Transverse colon (tissue), 4 donors: ENCODE results near the gene UBR7. TPM values are rescaled to one million over a fixed set of nuclear protein-coding genes. Genes with fewer than 3 reads are reported as not detected.
A peak's percentile ranks its signal among the peaks of the same experiment; 100 is the strongest.
"Not testable (repeated sequence)": the region's sequence is repeated elsewhere in the genome, so short reads cannot be mapped to it uniquely, and the experiment has no call there.

Experiments
- DNase-seq: peaks from one replicate; pipeline ENCODE4 v3.0.0-alpha.2; 2019
- H3K27ac ChIP-seq, 4 donors: fragments of 200-600 bp; sonication (generic); 2 replicates each; pipeline ENCODE4 v1.5.1; 2016 to 2018; ENCODE audit warnings: inconsistent platforms in 4 of 4
- H3K27me3 ChIP-seq: fragments of 200-600 bp; sonication (generic); 2 replicates; pipeline ENCODE4 v1.5.1; 2017; ENCODE audit warnings: inconsistent platforms
- H3K36me3 ChIP-seq, 4 donors: fragments of 200-600 bp; sonication (generic); 2 replicates each; pipeline ENCODE4 v1.5.1; 2017 to 2019; ENCODE audit warnings: inconsistent platforms in 4 of 4
- H3K4me1 ChIP-seq, 4 donors: fragments of 200-600 bp; sonication (generic); 2 replicates each; pipeline ENCODE4 v1.5.1; 2017 to 2020; ENCODE audit warnings: inconsistent platforms in 4 of 4
- H3K4me3 ChIP-seq, 4 donors: fragments of 200-600 bp; sonication (generic); 1 replicate in 1 of 4; 2 replicates in 3 of 4; pipeline versions ENCODE4 v1.5.1 to v1.6.1; 2017 to 2019; ENCODE audit warnings: inconsistent platforms in 4 of 4
- H3K9me3 ChIP-seq, 2 donors: fragments of 200-600 bp; sonication (generic); 2 replicates each; pipeline ENCODE4 v1.5.1; 2017 to 2019; ENCODE audit warnings: inconsistent platforms in 2 of 2
- EP300 ChIP-seq: sonication (generic); formaldehyde crosslinking; IDR thresholded peaks from one replicate; pipeline ENCODE4 v1.6.1; 2017; ENCODE audit warnings: antibody characterized with exemption, low read depth
- POLR2A ChIP-seq: fragments of 450-650 bp; IDR thresholded peaks from one replicate; pipeline ENCODE4 v1.6.1; 2016; ENCODE audit warnings: antibody characterized with exemption, mild to moderate bottlenecking, moderate library complexity
- POLR2AphosphoS5 ChIP-seq, 3 donors: sonication (generic); formaldehyde crosslinking; IDR thresholded peaks; one replicate each; pipeline ENCODE4 v1.6.1; 2016; ENCODE audit warnings: antibody characterized with exemption in 3 of 3
- WGBS, 2 donors: methylation state at CpG; one replicate each; pipeline ENCODE4 v1.1.5; 2018; ENCODE audit warnings: low coverage in 1 of 2; 5-methylcytosine and 5-hydroxymethylcytosine counted together
- in situ Hi-C, 4 donors: fragments of 200-750 bp; cut with MboI; loops; one replicate each; pipeline versions ENCODE4 v1.15.0 to v1.15.1; 2017; ENCODE audit warnings: low sequenced_read_pairs in 3 of 4, low pct_ligation_motif_present in 1 of 4, low pct_unique_long_range_greater_than_20kb in 1 of 4
- intact Hi-C: fragments of 100-400 bp; cut with DNase I; formaldehyde crosslinking; loops from one replicate; pipeline ENCODE4 v1.15.1; 2023; ENCODE audit warnings: low total_unique reads
- total RNA-seq, 4 donors: library from RNA; depleted of rRNA; stranded (reverse); fragments of >200 nt; gene quantifications; one replicate each; pipeline ENCODE4 v1.1.0, GENCODE V29; 2016
- TF ChIP-seq, protein P1 (sequence below), 5 experiments: fragments of 200-600 bp in 3 of 5; fragments of 450-650 bp in 2 of 5; sonication (generic) in 3 of 5; IDR thresholded peaks; 1 replicate in 2 of 5; 2 replicates in 3 of 5; pipeline ENCODE4 v1.5.1; 2016 to 2017; ENCODE audit warnings: antibody characterized with exemption in 5 of 5, inconsistent platforms in 3 of 5, mild to moderate bottlenecking in 2 of 5, moderate library complexity in 1 of 5

UBR7 gene
- total RNA-seq, 4 donors from 2014 or later = 19.1 to 76.4 (median 23.8) TPM

DNA sequence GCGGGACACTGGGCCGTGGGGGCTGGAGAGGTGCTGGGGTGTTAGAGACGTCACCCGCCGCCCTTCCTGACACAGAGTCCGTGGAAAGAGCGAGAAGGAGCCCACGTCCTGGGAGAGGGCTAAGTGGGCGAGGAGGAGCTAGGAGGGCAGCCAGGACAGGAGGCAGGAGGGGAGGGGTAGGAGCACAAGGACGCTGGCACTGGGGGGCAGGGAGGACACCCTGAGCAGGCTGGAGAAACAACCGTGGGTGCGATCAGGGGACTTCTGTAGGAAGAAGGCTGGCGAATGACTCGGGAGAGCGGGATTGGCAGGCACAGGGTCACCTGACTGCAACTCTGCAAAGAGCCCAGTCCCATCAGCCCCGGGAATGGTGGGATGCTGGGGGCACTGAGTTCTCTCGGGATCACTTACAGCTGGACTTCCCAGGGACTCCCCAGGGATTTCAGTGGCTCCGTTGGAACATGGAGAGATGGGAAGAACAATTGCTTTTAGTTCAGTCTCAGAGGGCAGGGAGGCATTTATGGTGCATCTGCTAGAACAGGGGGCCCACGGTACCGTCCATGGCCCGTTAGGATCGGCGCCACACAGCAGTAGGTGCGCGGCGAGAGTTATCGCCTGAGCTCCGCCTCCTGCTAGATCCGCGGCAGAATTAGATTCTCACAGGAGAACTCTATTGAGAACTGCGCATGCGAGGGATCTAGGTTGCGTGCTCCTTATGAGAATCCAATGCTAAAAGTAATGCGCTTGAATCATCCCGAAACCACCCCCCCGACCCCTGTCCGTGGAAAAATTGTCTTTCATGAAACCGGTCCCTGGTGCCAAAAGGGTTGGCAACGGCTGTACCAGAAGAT is 24.3 kb downstream of the UBR7 start:
- TF ChIP-seq, protein P1, sequence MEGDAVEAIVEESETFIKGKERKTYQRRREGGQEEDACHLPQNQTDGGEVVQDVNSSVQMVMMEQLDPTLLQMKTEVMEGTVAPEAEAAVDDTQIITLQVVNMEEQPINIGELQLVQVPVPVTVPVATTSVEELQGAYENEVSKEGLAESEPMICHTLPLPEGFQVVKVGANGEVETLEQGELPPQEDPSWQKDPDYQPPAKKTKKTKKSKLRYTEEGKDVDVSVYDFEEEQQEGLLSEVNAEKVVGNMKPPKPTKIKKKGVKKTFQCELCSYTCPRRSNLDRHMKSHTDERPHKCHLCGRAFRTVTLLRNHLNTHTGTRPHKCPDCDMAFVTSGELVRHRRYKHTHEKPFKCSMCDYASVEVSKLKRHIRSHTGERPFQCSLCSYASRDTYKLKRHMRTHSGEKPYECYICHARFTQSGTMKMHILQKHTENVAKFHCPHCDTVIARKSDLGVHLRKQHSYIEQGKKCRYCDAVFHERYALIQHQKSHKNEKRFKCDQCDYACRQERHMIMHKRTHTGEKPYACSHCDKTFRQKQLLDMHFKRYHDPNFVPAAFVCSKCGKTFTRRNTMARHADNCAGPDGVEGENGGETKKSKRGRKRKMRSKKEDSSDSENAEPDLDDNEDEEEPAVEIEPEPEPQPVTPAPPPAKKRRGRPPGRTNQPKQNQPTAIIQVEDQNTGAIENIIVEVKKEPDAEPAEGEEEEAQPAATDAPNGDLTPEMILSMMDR (IDR thresholded peaks at IDR 0.05) = no peak
- TF ChIP-seq EP300 = no peak
- TF ChIP-seq POLR2AphosphoS5 (IDR thresholded peaks at IDR 0.05) = no peak
- intact Hi-C loops = no loop called here
- no peaks in the 10 kb centered on the region for H3K27me3 ChIP-seq
- WGBS, 2 donors = 40 to 44% methylated on average over 15 to 39 of the region's 39 CpGs
- in situ Hi-C loops = loop anchor here in 1 of 4 donors (25.0 kb wide), 1 partner anchor 306 kb away; no protein-coding TSS in a partner anchor
- no peak for DNase-seq
- H3K36me3 ChIP-seq = peaks cover 0 to 15% (median 7%) of the 10 kb centered on the region in 4 donors
- peaks cover 0 to 9% (median 6%) of the 10 kb centered on the region in 4 donors for H3K4me1 ChIP-seq
- H3K9me3 ChIP-seq = no peaks in the 10 kb centered on the region
- H3K27ac ChIP-seq = no peak overlapping the region
- peak overlapping the region; percentile 5 to 47 (median 26) for H3K4me3 ChIP-seq

DNA sequence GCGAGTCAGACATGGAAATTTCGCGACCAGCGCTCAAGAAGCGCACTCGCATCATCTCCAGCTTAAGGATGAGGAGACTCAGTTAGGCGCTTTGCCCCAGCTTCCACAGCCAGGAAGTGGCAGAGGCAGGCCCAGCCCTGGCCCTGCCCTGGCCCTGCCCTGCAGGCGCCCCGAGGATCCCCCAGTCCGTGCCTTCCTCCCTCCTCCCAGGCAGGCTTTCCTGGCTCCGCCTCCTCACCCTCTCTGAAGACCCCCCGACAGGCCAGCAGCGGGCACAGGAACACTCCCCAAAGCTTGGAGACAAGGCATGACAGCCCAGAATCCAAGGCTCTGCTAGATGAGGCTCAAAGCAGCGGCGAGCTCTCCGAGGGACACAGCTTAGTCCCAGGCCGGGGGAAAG is 25.1 kb downstream of the UBR7 start:
- no peak overlapping the region for H3K4me3 ChIP-seq
- no peak for DNase-seq
- no peak overlapping the region for H3K27ac ChIP-seq
- WGBS, 2 donors = 69% methylated on average over 17 of the region's 17 CpGs; no CpG with 5 or more reads in 1 of the 2 donors
- in situ Hi-C loops (loop anchor here in 1 of 4 donors (25.0 kb wide), 1 partner anchor 305 kb away; no protein-coding TSS in a partner anchor), intact Hi-C loops (no loop called here)
- H3K36me3 ChIP-seq = peaks cover 0 to 11% (median 5%) of the 10 kb centered on the region in 4 donors
- no peaks in the 10 kb centered on the region for H3K9me3 ChIP-seq
- TF ChIP-seq EP300 (no peak), POLR2A (no peak), POLR2AphosphoS5 (IDR thresholded peaks at IDR 0.05) (no peak)
- TF ChIP-seq, protein P1 (IDR thresholded peaks at IDR 0.05) = no peak
- peaks cover 0 to 9% (median 6%) of the 10 kb centered on the region in 4 donors for H3K4me1 ChIP-seq
- H3K27me3 ChIP-seq = no peaks in the 10 kb centered on the region

GRCh38 chr14:93233078-93233477 is 26.0 kb downstream of the UBR7 start:
- WGBS, 2 donors = 92% methylated on average over 5 of the region's 5 CpGs; no CpG with 5 or more reads in 1 of the 2 donors
- DNase-seq, H3K9me3 ChIP-seq, H3K4me3 ChIP-seq, H3K27me3 ChIP-seq, H3K4me1 ChIP-seq, H3K36me3 ChIP-seq, H3K27ac ChIP-seq, intact Hi-C loops: not testable (repeated sequence)
- in situ Hi-C loops = loop anchor here in 1 of 4 donors (25.0 kb wide), 1 partner anchor 304 kb away; no protein-coding TSS in a partner anchor

- no peaks in the 10 kb centered on the region for H3K9me3 ChIP-seq
- DNase-seq = no peak
- H3K36me3 ChIP-seq = peaks cover 0 to under 1% (median 0%) of the 10 kb centered on the region in 4 donors
- H3K27ac ChIP-seq = no peak overlapping the region
- TF ChIP-seq, protein P1 (IDR thresholded peaks at IDR 0.05) = no peak
- intact Hi-C loops (no loop called here), in situ Hi-C loops (loop anchor here in 1 of 4 donors (25.0 kb wide), 1 partner anchor 303 kb away; no protein-coding TSS in a partner anchor)
- no peaks in the 10 kb centered on the region for H3K27me3 ChIP-seq
- no peak overlapping the region for H3K4me3 ChIP-seq
- 65 to 66% methylated on average over 9 to 10 of the region's 10 CpGs for WGBS, 2 donors
- peaks cover 0 to 9% (median 6%) of the 10 kb centered on the region in 4 donors for H3K4me1 ChIP-seq
Observed at GRCh38 chr14:93234798-93235197, 27.7 kb downstream of the UBR7 start.
